ENCODE data around the gene KRTAP12-3.

DNA sequence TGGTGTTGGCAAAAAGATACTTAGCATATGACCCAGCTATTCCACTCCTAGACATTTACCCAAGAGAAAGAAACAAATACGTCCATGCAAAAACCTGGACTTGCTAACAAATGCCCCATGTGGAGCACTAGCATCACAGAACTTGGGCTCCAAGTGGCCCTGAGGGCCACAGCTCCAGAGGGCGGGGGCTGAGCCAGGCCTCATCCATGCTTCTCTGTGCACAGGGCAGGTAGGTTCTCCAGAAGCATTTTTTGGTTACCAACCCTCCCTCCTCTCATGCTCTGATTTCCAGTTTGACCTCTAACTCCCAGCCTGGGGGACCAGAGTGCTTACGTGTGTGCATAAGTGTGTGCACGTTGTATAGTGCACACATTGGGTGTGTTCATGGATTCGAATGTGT, 7.0 kb downstream of the KRTAP12-3 start:
- TF ChIP-seq, protein P1, sequence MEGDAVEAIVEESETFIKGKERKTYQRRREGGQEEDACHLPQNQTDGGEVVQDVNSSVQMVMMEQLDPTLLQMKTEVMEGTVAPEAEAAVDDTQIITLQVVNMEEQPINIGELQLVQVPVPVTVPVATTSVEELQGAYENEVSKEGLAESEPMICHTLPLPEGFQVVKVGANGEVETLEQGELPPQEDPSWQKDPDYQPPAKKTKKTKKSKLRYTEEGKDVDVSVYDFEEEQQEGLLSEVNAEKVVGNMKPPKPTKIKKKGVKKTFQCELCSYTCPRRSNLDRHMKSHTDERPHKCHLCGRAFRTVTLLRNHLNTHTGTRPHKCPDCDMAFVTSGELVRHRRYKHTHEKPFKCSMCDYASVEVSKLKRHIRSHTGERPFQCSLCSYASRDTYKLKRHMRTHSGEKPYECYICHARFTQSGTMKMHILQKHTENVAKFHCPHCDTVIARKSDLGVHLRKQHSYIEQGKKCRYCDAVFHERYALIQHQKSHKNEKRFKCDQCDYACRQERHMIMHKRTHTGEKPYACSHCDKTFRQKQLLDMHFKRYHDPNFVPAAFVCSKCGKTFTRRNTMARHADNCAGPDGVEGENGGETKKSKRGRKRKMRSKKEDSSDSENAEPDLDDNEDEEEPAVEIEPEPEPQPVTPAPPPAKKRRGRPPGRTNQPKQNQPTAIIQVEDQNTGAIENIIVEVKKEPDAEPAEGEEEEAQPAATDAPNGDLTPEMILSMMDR (IDR thresholded peaks at IDR 0.05 in 8 of 11, conservative IDR thresholded peaks at IDR 0.05 in 3 of 11) = no peak
- no peak for TF ChIP-seq POLR2AphosphoS5 (IDR thresholded peaks at IDR 0.05)
- TF ChIP-seq POLR2A (IDR thresholded peaks at IDR 0.05) = no peak
